Measurements from ENCODE around the gene ZNF543. TPM values are rescaled to one million over a fixed set of nuclear protein-coding genes. Genes with fewer than 3 reads are reported as not detected.

The ZNF543 gene
- total RNA-seq, 1 donor from 2014 or later: 9.5 TPM

DNA sequence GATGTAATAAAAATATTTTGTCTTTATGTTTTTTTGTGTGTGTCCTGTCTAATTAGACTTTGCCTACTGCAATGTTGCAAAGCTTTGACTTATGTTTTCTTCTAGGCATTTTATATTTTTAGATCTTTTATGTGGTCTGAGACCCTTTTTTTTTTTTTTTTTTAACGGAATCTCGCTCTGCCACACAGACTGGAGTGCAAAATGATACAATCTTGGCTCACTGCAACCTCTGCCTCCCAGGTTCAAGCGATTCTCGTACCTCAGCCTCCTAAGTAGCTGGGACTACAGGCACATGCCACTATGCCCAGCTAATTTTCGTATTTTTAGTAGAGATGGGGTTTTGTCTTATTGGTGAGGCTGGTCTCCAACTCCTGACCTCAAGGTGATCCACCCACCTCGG, 22.3 kb downstream of the ZNF543 start:
- Histone ChIP-seq H3F3A (ENCODE audit: low read depth) (no peaks in the 10 kb centered on the region), H3K9ac (no peak overlapping the region), H3K36me3 (no peaks in the 10 kb centered on the region), H3K4me3 (no peak overlapping the region), H3K27ac (no peak overlapping the region), H4K20me1 (ENCODE audit: low read depth) (no peaks in the 10 kb centered on the region), H3K9me3 (ENCODE audit: low read depth) (no peaks in the 10 kb centered on the region), H2AFZ (replicated peaks) (no peak overlapping the region), H3K79me2 (ENCODE audit: low read depth) (no peaks in the 10 kb centered on the region), H3K4me1 (no peaks in the 10 kb centered on the region), H3K27me3 (peaks cover 54% of the 10 kb centered on the region), H3K4me2 (no peak overlapping the region)
- Mint-ChIP-seq H3K36me3 (no peaks in the 10 kb centered on the region), H3K27me3 (ENCODE audit: insufficient read depth, low read depth) (peaks cover 9% of the 10 kb centered on the region), H3K9me3 (no peaks in the 10 kb centered on the region), H3K27ac (no peak overlapping the region), H3K4me3 (no peak overlapping the region), H3K4me1 (no peaks in the 10 kb centered on the region)
- no peak for DNase-seq (ENCODE audit: low spot score)
- TF ChIP-seq, protein P1, sequence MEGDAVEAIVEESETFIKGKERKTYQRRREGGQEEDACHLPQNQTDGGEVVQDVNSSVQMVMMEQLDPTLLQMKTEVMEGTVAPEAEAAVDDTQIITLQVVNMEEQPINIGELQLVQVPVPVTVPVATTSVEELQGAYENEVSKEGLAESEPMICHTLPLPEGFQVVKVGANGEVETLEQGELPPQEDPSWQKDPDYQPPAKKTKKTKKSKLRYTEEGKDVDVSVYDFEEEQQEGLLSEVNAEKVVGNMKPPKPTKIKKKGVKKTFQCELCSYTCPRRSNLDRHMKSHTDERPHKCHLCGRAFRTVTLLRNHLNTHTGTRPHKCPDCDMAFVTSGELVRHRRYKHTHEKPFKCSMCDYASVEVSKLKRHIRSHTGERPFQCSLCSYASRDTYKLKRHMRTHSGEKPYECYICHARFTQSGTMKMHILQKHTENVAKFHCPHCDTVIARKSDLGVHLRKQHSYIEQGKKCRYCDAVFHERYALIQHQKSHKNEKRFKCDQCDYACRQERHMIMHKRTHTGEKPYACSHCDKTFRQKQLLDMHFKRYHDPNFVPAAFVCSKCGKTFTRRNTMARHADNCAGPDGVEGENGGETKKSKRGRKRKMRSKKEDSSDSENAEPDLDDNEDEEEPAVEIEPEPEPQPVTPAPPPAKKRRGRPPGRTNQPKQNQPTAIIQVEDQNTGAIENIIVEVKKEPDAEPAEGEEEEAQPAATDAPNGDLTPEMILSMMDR (IDR thresholded peaks at IDR 0.05): no peak
- TF ChIP-seq EZH2 (IDR thresholded peaks at IDR 0.05) (no peak), EZH2phosphoT487 (IDR thresholded peaks at IDR 0.05) (no peak)

DNA sequence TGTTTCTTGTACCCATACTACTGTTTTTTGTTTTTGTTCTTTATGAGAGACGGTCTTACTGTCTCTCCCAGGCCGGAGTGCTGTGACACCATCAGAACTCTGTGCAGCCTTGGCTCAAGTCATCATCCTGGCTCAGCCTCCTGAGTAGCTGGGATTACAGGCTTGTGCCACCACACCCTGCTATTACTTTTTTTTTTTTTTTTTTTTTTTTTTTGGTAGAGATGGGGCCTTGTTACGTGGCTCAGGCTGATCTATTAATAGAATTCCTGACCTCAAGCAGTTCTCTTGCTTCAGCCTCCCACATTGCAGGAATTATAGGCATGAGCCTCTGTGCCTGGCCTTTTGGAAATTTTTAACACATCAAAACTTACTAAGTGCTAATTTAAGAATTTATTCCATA, 27.9 kb downstream of the ZNF543 start:
- H3K4me2 ChIP-seq: no peak overlapping the region
- Mint-ChIP-seq H3K9me3 (no peaks in the 10 kb centered on the region), H3K4me3 (no peak overlapping the region)

DNA sequence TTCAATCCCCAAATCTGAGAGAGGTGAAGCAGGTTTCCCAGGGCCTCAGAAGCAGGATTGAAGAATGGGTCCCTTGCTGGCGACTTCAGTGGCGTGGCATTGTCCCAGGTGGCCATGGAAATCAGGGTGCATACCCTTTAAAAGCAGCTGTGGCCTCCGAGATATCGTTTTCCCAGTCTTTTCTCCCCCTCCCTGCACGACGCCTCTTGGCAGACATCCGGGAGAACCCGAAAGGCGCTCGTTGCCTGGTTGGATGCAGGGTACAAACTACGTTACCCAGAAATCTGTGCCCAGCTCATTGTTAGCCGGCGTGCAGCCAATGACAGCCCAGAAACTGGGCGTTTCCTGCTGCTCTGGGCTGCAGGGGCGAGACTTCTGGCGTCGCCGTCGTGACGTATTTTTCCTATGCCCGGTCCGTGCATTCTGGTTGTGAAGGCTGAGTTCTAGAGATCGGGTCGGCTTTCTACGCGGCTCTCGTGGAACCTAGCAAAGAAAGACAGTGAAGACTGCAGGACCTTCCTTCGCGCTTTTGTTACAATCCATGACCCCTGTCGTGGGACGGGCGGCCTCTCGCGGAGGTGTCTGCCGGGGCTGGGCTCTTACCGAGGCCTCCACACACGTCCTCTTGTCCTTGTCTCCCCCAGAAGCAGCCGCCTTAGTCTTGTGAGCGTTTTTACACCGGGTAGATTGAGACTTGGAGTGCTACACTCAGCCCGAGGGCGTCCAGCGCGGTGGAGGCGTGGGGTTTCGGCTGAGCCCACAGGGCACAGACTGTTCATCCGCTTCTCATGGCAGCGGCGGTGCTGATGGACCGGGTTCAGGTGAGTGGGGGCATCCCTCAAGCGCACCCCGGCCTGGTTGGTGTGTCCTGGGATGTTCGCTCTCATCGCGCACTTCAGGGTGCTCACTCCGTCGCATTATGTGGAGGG, 30.9 kb downstream of the ZNF543 start, which contains the start of gene ZNF304:
ZNF304 (plus strand) TSS at position 395 of the 929 bp plus-strand sequence; CDS start at position 789, 394 bp downstream.
- Mint-ChIP-seq H3K4me1 (peaks cover 31% of the 10 kb centered on the region), H3K36me3 (peaks cover 26% of the 10 kb centered on the region)
- H3K27ac ChIP-seq: no peak within 1 kb of the TSS

More for the DNA sequence above, 27.9 kb downstream of the ZNF543 start:
- H3K4me1 Mint-ChIP-seq: peaks cover 28% of the 10 kb centered on the region
- no peak overlapping the region for H3K27ac Mint-ChIP-seq
- Histone ChIP-seq H3K27ac (no peak overlapping the region), H3F3A (ENCODE audit: low read depth) (no peaks in the 10 kb centered on the region), H3K36me3 (no peaks in the 10 kb centered on the region), H3K4me1 (no peaks in the 10 kb centered on the region), H3K79me2 (ENCODE audit: low read depth) (peaks cover 21% of the 10 kb centered on the region), H2AFZ (replicated peaks) (no peak overlapping the region), H3K9ac (no peak overlapping the region), H4K20me1 (ENCODE audit: low read depth) (no peaks in the 10 kb centered on the region), H3K4me3 (no peak overlapping the region), H3K9me3 (ENCODE audit: low read depth) (no peaks in the 10 kb centered on the region), H3K27me3 (peaks cover 44% of the 10 kb centered on the region)
- no peak for DNase-seq (ENCODE audit: low spot score)
- no peak for TF ChIP-seq EZH2phosphoT487 (IDR thresholded peaks at IDR 0.05)
- peaks cover 4% of the 10 kb centered on the region for H3K27me3 Mint-ChIP-seq (ENCODE audit: insufficient read depth, low read depth)
- peaks cover 8% of the 10 kb centered on the region for H3K36me3 Mint-ChIP-seq

More for the DNA sequence above, 30.9 kb downstream of the ZNF543 start, which contains the start of gene ZNF304:
- H3K79me2 ChIP-seq (ENCODE audit: low read depth): peaks cover 29% of the 10 kb centered on the region
- H3K9ac ChIP-seq: peak within 1 kb of the TSS; percentile 96
- Mint-ChIP-seq H3K4me3 (peak within 1 kb of the TSS; percentile 98), H3K9me3 (no peaks in the 10 kb centered on the region), H3K27me3 (ENCODE audit: insufficient read depth, low read depth) (peaks cover 4% of the 10 kb centered on the region), H3K27ac (peak within 1 kb of the TSS; percentile 82)
- H3K4me1 ChIP-seq: no peaks in the 10 kb centered on the region
- no peaks in the 10 kb centered on the region for H3F3A ChIP-seq (ENCODE audit: low read depth)
- TF ChIP-seq, protein P1 (IDR thresholded peaks at IDR 0.05): no peak
- no peak for TF ChIP-seq EZH2 (IDR thresholded peaks at IDR 0.05)
- no peak for TF ChIP-seq EZH2phosphoT487 (IDR thresholded peaks at IDR 0.05)
- H4K20me1 ChIP-seq (ENCODE audit: low read depth): no peaks in the 10 kb centered on the region
- H3K27me3 ChIP-seq: peaks cover 14% of the 10 kb centered on the region
- peak within 1 kb of the TSS; percentile 84 for H2AFZ ChIP-seq (replicated peaks)
- peak within 1 kb of the TSS; percentile 97 for H3K4me3 ChIP-seq
- peak; percentile 97 for DNase-seq (ENCODE audit: low spot score)
- H3K9me3 ChIP-seq (ENCODE audit: low read depth): no peaks in the 10 kb centered on the region
- no peaks in the 10 kb centered on the region for H3K36me3 ChIP-seq
- H3K4me2 ChIP-seq: peak within 1 kb of the TSS; percentile 90

Measured in neural progenitor cell (in vitro differentiated cells).